Hypothalamus (tissue), 51 donors: ENCODE measurements around the gene BLOC1S3.
A peak's percentile ranks its signal among the peaks of the same experiment; 100 is the strongest.

Experiments
- DNase-seq, 51 donors: peaks; one replicate each; lab custom pipeline; 2025; lab: John Stamatoyannopoulos, UW

The BLOC1S3 gene

GRCh38 chr19:45160870-45161737 is 17.5 kb upstream of the BLOC1S3 start, which contains the start of gene NKPD1:
NKPD1 (minus strand) TSS chr19:45160982; CDS start chr19:45160150, 832 bp downstream.
- no peak for DNase-seq

DNA sequence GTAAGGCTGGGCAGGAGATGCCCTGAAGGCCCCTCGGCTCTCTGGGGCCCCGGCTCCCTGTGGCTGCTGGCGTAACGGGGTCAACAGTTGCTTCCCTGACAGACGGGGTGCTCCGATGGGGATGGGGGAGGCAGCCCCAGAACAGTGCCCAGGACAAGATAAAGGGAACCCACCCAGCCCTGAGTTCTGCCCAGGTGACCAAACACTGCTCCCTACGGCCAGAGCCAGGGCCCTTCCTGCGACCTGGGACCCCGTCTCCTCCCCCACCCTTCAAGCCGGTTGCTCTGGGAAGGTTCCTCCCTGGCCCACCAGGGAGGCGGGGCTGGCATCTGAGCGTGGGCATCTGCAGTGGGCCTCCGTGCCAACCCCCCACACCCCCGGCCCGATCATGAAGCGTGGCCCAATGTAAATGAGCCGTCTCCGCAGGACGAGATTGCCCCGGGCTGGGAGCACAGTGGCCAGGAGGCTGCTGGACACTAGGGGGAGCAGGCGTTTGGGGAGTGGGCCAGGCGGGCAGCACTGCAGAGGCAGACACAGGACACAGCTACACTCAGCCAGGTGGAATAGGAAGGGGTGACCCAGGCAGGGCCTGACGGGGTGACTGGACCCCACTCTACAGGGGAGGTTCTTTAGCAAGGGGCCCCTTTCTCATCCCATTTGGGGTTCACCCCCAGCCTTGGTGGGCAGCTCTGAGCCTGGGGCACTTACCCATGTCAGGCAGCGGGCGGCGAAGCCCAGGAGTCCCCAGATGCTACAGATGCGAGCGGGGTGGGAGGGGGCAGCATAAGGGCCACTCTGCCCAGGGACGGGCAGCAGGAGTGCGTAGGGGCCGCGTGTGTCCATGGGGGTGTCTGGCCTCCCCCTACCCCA is 16.6 kb upstream of the BLOC1S3 start:
- peak in 9 of 51 donors; percentile 4 to 27 (median 15) for DNase-seq

DNA sequence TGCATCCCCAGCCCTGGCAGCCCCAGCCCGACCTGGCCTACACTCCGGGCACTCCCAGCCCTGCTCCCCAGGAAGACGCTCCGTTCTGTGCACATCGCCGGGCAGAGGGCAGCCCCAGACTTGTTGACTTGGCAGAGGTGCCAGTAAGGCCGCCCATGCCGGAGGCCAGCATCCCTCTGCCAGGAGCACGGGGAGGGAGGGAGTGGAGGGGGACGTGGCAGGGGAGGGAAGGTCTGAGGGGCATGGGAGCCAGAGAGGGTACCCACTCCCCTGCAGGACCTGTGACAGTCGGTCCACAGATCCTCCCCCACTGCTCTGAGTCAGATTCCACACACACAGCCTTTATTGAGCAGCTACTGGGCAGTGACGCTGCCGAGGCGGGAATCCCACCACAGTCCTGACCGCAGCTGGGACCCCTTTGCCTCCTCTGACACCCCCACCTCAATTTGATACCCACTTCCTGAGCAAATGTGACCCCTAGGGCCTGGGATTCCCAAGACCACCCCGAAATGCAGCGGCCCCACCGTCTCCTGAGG is 15.9 kb upstream of the BLOC1S3 start:
- no peak for DNase-seq

DNA sequence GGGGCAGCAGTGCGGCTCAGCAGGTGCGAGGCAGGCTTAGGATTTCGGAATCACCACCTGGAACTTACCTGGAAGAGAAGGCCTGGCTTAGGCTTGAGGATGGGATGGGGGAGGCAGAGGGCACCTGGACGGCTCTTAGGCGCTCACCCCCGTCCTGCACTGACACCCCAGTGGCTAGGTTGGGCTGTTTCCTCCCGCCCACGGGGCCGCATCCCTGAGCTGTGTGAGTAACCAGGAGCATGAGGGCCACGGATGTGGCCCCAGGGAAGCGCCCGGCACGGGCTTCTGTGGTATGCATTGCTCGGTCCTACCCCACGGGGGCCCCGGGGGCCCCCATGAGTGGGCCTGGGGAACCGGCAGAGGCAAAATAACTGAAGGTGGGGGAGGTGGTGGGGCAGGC is 15.4 kb upstream of the BLOC1S3 start:
- no peak for DNase-seq

- no peak for DNase-seq
These were observed 14.7 kb upstream of the BLOC1S3 start for GRCh38 chr19:45163751-45164460.

GRCh38 chr19:45164577-45165335 is 13.8 kb upstream of the BLOC1S3 start:
- DNase-seq = peak in 2 of 51 donors; percentile 9 to 27

DNA sequence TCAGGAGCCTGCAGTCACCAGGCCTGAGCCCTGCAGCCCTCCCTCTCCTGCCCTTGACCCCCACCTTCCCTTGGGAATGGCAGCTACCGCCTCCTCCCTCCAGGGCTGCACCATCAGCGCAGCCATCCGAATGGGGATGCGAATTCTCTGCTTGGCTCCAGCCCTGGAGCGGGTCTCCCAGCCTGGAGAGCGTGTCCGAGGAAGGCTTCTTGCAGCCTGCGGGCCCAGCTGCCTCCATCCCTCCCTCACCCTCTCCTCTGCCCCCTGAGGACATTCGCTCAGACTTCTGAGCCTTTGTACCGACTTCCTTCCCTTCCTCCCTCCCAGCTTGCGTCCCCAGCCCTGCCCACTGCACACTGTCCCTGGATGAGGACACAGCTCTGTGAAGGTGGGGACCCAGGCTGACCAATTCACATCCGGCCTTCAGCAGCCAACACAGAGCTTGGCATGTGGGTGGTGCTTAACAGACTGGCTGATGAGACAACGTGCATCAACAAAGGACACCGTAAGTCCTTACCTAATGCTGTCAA is 11.8 kb upstream of the BLOC1S3 start:
- no peak for DNase-seq

GRCh38 chr19:45168767-45169351 is 9.7 kb upstream of the BLOC1S3 start:
- DNase-seq = no peak

GRCh38 chr19:45169602-45170001 is 9.0 kb upstream of the BLOC1S3 start:
- no peak for DNase-seq

DNA sequence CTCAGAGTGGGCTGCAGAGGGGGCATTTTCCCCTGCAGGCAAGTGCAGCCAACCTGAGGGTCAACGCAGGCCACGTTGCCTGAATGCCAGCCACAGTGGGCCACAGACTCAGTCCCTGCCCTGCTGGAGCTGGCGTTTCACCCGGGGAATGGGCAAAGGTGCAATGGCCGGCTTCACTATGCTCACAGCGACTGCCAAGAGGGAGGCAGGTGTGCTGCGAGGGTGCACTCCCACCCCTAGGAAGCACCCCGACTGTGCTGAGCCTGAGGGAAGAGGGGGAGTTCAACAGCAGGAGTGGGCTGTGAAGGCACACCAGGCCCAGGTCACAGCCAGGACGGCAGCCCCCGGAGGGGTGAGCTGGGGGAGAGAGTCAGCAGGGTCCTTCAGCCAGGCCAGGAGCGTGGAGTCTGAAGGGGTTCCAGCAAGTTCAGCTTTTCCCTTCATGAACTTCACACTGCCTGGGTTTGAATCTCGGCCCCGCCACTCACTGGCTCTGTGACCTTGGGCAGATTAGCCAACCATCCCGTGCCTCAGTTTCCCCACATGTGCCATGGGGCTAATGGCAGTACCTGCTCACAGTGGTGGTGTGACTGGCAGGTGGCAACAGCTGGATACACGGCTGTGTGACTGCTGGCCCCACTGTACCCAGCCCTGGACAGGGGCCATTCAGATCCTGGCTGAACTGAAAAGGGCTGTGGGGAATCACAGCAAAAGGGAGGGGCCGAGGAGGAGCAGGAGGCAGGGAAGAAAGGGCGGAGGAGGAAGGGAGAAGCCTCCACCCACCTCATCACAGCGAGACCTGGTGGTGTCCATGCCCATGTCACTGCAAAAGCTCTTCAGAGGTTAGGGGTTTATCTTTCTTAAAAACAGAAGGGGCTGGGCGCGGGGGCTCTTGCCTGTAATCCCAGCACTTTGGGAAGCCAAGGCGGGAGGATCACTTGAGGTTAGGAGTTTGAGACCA is 8.2 kb upstream of the BLOC1S3 start:
- no peak for DNase-seq

GRCh38 chr19:45171211-45171623 is 7.4 kb upstream of the BLOC1S3 start:
- DNase-seq = no peak

DNA sequence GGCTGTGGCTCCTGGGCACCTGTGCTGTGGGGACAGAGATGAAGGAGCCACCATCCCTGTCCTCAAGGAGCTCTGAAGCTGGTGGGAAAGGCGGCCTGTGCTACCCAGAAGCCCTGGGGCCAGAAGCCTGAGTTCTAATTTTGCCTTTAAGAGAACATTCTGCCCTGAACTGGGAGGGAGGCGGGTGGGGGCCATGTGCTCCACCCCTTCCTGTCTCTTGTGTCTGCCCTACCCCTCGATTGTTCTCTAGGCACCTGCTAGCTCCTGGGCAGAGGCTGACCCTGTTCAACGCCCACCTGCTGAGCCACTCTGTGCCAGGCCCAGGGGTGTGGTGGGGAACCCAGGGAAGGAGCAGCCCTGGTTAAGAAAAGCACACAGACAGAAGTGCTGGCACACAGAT is 6.4 kb upstream of the BLOC1S3 start:
- DNase-seq = no peak

- no peak for DNase-seq
These were observed 5.9 kb upstream of the BLOC1S3 start for GRCh38 chr19:45172611-45173208.

DNA sequence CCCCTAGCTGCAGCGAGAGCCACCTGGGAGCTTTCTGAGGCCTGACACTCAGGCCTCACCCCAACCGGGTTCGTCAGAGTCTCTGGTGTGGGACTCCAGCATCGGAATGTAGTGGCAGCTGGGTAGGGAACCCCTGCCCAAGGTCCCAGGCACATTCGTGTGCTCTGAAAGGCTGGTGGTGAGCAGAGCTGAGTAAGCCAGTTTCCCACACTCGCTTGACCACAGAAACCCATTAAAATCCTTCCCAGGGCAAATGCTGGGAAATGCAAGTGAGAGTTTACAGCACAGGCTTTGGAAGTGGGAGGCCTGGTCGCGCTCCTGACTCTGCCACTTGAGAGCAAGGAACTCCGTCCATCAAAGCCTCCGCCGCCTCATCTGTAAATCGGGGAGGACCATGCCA is 4.8 kb upstream of the BLOC1S3 start:
- DNase-seq = no peak

GRCh38 chr19:45175515-45176345 is 2.9 kb upstream of the BLOC1S3 start:
- peak in 1 of 51 donors; percentile 21 for DNase-seq

- DNase-seq = no peak
These were observed 745 bp upstream of the BLOC1S3 start, which contains the start of gene TRAPPC6A for GRCh38 chr19:45177817-45178261. TRAPPC6A (minus strand) TSS chr19:45178237; CDS start chr19:45178218, 19 bp downstream.
